Activated CD8-positive, alpha-beta memory T cell treated with anti-CD3 and anti-CD28 coated beads for 1 hour (primary cell): ENCODE results near the gene TDRKH.
"Not testable (repeated sequence)": the region's sequence is repeated elsewhere in the genome, so short reads cannot be mapped to it uniquely, and the experiment has no call there.

Source experiments
- DNase-seq, 2 donors: peaks; one replicate each; pipeline ENCODE4 v3.0.0-alpha.2; 2020; ENCODE audit warnings: low read depth in 1 of 2; ENCODE audit errors: extremely low read depth in 1 of 2

The TDRKH gene

GRCh38 chr1:151768351-151769066 lies 21.8 kb downstream of the TDRKH start:
- not testable (repeated sequence) for DNase-seq

- DNase-seq = no peak
Measured at GRCh38 chr1:151763990-151764389, 26.3 kb downstream of the TDRKH start.

- peak; percentile 46 to 77 for DNase-seq
Measured at GRCh38 chr1:151762941-151763921, 27.1 kb downstream of the TDRKH start, which contains the start of gene MRPL9. MRPL9 (minus strand) TSS chr1:151763496; CDS start chr1:151763479, 17 bp downstream.

GRCh38 chr1:151760597-151761385 lies 29.5 kb downstream of the TDRKH start:
- DNase-seq = no peak

GRCh38 chr1:151759241-151759640 lies 31.1 kb downstream of the TDRKH start:
- no peak for DNase-seq

- DNase-seq = no peak
Measured at GRCh38 chr1:151756291-151756690, 34.0 kb downstream of the TDRKH start.

GRCh38 chr1:151741516-151741915 lies 48.8 kb downstream of the TDRKH start:
- no peak for DNase-seq

GRCh38 chr1:151739590-151740355 lies 50.5 kb downstream of the TDRKH start:
- no peak for DNase-seq

GRCh38 chr1:151737479-151737878 lies 52.8 kb downstream of the TDRKH start:
- DNase-seq = no peak

GRCh38 chr1:151737026-151737425 lies 53.3 kb downstream of the TDRKH start:
- no peak for DNase-seq

GRCh38 chr1:151733995-151734394 lies 56.3 kb downstream of the TDRKH start:
- not testable (repeated sequence) for DNase-seq

GRCh38 chr1:151733126-151733525 lies 57.2 kb downstream of the TDRKH start:
- DNase-seq = no peak

- DNase-seq = no peak
Measured at GRCh38 chr1:151729966-151730291, 60.4 kb downstream of the TDRKH start.

- no peak for DNase-seq
Measured at GRCh38 chr1:151729157-151729965, 60.9 kb downstream of the TDRKH start.

GRCh38 chr1:151728151-151729054 lies 61.9 kb downstream of the TDRKH start:
- DNase-seq = no peak

GRCh38 chr1:151723726-151724370 lies 66.5 kb downstream of the TDRKH start:
- DNase-seq = no peak
